SK-MEL-5 (cell line): ENCODE measurements around the gene CYGB. TPM values are rescaled to one million over a fixed set of nuclear protein-coding genes. Genes with fewer than 3 reads are reported as not detected.

Experiments used
- DNase-seq: peaks from one replicate; pipeline ENCODE4 v3.0.0-alpha.2; 2016; ENCODE audit warnings: low read depth, low spot score
- in situ Hi-C: cut with HindIII; loops from 2 replicates; pipeline ENCODE4 v1.10.0; 2016; ENCODE audit warnings: low sequenced_read_pairs, high pct_unique_total_duplicates, low pct_unique_long_range_greater_than_20kb
- total RNA-seq: library from RNA; depleted of rRNA; stranded (reverse); fragments of >200 nt; shearing (Covaris generic); gene quantifications from 2 replicates; pipeline ENCODE4 v1.2.3, GENCODE V29; 2014

Gene CYGB
- total RNA-seq, 1 experiment from 2014 or later, result 122 TPM

DNA sequence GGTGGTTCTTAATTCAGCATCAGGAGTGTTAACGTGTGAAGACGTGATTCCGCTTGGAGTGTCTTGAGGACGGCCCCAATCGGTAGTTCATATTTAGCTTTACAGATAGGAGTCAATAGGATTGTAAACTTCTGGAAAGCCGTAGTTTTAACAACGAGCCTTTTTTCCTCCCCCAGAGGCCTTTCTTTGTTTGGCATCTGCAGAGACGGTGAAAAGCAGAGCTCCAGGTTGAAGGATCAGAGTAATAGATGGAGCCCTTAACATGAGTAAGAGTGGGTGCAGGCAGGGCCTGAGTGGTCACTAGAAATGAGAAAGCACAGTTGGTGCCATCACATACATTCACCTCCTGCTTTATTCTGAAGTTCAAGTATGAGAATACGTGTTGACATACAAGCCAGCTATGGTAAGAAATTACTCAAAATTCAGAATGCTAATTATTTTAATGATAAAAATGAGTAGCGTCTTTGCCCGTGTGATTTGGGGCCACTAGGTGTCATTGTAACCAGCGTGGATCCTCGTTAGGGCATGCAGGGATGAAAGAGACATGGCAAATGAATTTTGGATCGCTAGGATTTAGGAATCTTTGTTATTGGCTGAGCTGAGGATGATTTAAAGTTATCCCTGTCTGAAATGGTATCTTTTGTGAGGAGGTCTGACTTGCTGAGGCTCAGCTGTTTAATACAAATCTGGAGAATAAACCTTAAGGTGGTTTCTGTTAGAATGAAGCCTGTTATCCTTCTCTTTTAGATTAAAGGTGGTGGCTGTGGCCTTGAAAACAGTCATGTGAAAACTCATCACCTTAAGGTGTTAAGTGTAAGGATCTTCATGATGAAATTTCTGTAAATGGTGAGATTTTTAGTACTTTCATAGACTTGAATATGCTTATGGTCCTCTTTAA is 20.9 kb upstream of the CYGB start:
- peak; percentile 71 for DNase-seq
- in situ Hi-C loops, result no loop called here

GRCh38 chr17:76557368-76558197 is 20.1 kb upstream of the CYGB start:
- in situ Hi-C loops, result no loop called here
- DNase-seq, result peak; percentile 100

DNA sequence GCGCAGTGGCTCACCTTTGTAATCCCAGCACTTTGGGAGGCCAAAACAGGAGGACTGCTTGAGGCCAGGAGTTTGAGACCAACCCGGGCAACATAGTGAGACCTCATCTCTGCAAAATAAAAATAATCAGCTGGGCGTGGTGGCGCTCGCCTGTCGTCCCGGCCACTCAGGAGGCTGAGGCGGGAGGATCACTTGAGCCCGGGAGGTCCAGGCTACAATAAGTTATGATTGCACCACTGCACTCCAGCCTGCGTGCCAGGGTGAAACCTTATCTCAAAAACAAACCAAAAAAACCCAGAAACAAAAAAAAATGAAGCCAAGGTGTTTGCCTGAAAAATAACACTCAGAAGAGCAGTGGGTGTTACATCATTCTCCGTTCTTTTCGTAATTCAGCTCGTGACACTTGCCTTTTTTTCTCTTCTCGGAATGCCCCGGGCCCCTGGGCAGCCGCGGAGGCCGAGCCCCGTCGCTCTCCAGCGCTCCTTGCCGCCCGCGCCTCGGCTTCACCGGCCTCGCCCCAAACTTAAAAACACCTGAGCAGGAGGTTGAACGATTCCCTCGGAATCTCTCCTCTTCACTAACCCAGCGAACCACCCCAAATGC is 19.4 kb upstream of the CYGB start:
- peak; percentile 76 for DNase-seq
- in situ Hi-C loops, result no loop called here

- DNase-seq, result peak; percentile 78
- in situ Hi-C loops, result no loop called here
Observed at GRCh38 chr17:76554131-76554530, 16.6 kb upstream of the CYGB start.

DNA sequence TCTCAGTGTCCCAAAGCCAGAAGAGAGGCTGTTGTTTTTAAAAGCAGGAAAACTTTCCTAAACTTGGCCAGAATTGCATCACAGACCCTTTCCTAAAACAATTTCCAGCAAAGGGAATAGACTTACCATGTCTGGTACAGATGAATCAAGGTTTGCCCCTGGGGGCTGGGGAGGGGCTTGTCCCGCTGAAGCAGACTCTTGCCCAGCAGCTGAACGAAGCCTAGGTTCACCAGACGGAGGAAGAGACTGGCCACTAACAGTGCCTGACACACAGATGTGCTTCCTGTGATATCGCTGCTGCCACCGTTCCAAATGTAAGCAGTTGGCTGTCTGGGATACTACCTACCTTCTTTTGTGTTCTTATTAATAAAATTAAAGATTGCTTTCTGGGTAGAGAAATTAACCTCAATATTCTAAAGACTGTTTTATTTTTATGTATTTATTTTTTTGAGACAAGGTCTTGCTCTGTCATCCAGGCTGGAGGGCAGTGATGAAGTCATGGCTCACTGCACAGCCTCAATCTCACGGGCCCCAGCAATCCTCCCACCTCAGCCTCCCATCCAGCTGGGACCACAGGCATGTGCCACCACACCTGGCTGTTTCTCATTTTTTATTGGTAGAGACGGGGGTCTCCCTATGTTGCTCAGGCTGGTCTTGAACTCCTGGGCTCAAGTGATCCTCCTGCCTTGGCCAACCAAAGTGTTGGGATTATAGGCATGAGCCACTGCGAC is 15.8 kb upstream of the CYGB start:
- DNase-seq, result no peak
- in situ Hi-C loops, result no loop called here

DNA sequence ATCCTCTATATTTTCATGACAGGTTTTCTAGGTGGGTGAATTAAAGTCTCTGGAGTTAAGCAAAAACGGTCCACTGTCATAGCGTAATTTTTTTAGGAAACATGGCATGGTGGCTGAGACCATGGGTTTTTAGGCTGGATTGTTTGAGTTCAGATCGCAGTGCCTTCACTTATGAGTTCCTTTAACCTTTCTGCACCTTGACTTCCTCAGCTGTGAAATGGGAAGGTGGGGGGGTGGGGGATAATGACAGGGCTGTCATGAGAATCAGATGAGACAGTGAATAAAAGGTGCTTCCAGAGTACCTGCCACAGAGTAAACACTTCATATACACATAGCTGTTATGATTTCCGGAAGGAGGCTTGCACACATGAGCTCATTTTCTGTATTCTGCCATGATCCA is 14.2 kb upstream of the CYGB start:
- DNase-seq, result no peak
- in situ Hi-C loops, result no loop called here

GRCh38 chr17:76550712-76551615 is 13.5 kb upstream of the CYGB start:
- in situ Hi-C loops, result no loop called here
- peak; percentile 70 for DNase-seq

DNA sequence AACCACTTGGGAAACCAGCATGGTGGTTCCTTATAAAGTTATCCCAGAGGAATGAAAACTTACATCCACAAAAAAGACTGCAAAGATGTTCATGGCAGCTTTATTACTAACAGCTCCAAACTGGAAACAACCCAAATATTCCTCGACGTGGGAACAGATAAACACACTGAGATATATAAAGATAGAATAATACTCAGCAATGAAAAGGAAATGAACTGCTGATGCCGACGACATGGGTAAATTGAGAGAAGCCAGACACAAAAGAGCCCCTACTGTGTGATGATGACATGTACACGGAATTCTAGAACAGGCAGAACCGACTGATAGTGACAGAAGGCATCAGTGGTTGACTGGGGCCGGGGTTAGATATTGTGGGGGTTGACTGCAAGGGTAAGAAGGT is 12.0 kb upstream of the CYGB start:
- in situ Hi-C loops, result no loop called here
- no peak for DNase-seq

- DNase-seq, result no peak
- in situ Hi-C loops, result no loop called here
Observed at GRCh38 chr17:76549215-76549518, 11.7 kb upstream of the CYGB start.

DNA sequence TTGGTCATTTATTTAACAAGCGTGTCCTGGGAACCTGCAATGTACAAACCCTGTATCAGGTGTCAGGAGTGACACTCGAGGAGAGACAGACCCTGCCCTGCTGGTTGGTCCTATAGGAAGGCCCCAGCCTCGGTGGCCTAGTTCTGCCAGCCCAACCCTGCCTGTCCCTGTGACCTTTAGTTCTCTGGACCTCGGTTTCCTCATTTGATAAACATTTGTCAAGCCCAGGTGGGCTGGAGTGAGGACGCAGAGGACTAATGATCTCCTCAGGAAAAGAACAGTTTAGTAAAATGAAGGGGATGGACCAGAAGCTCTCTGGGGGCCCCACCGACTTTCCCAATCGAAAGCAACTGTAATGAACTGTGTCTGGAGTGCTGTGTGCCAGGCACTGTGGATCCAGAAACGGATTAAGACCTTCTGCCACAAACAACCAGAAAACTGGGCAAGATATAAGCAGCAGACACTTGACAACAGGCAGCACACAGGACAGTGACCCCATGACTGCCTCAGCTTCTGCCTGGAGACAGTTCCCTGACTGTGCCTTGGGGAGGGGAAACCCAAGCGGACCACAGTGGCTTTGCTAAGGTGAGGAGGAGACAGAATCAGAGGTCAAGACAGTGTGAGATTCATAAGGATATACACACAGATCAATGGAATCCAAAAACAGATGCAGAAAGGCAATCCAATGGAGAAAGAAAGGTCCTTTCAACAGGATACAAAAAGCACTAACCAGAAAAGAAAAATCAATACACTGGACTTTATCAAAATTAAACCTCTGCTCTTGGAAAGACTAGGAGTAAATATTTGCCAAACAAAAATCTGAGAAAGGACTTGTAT is 11.1 kb upstream of the CYGB start:
- no peak for DNase-seq
- in situ Hi-C loops, result no loop called here

DNA sequence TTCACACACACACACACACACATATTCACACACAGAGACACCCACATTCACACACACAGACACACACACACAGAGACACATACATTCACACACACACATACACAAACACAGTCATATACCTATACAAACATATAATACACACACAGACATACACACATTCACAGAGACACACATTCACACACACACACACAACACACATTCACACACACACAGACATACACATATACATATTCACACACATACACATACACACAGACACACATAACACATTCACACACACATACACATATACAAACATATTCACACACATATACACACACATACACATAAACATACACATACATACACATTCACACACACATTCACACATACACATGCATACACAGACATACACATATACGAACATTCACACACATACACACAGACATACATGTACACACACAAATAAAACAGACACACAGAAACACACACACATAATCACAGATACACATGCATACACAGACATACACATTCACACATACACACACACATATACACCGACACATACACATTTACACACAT is 10.2 kb upstream of the CYGB start:
- no peak for DNase-seq
- in situ Hi-C loops, result no loop called here

DNA sequence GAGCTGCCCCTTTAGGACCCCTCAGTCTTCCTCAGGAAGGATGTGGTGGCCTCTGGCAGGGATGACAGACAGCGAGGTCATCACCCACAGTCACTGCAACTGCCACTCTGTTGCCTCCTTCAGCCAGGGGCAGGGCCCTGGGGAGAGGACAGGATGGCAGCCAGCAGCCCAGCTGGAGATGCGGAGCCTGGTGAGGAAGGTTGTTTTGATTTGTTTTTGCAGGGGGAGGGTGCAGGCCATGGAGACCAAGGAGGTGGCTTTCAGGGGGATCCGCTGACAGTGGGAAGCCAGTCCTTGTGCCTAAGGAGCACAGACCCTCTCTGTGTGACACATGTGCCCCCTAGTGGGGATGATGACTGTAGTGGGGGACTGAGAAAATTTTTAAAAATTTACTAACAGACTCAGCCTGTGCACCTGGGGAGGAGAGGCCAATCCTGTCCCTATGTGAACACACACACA is 9.7 kb upstream of the CYGB start:
- in situ Hi-C loops, result no loop called here
- DNase-seq, result peak; percentile 90

- in situ Hi-C loops, result no loop called here
- peak; percentile 93 for DNase-seq
Observed at GRCh38 chr17:76546556-76547182, 9.2 kb upstream of the CYGB start.

DNA sequence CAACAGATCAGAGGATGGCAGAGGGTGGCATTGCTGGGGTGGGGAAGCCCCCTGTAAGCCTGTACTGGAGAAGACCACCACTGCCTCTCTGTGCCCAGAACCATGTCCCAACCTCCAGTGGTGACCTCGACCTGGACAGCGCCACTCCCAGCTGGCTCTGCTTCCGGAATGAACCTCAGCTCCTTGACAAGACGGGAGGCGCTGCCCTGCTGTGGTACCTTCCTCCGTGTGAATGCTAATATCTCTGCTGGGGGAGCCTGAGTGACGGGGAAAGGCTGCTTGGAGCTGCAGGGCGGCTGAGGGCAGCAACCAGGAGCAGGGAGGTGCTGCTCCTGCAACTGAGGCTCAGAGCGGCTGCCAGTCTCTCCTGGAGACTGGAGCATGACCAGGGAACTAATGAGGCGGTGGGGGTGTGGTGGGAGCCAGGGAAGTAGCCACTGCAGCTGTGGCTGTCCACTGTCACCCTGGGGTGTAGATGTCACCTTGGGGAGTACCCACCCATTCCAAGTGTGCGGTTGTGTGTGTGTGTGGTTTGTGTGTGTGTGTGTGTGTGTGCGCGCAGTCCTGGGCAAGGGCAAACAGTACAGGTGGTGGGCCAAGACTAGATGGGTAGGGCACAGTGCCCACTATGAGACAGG is 8.5 kb upstream of the CYGB start:
- in situ Hi-C loops, result no loop called here
- no peak for DNase-seq
